HL-60/S4 (cell line): ENCODE data around the gene VWA2.

Experiments used
- in situ Hi-C: fragments of 300-500 bp; cut with MboI; formaldehyde crosslinking; loops from 2 replicates; pipeline ENCODE4 v1.14.3; 2022; ENCODE audit warnings: low sequenced_read_pairs

The VWA2 gene

DNA sequence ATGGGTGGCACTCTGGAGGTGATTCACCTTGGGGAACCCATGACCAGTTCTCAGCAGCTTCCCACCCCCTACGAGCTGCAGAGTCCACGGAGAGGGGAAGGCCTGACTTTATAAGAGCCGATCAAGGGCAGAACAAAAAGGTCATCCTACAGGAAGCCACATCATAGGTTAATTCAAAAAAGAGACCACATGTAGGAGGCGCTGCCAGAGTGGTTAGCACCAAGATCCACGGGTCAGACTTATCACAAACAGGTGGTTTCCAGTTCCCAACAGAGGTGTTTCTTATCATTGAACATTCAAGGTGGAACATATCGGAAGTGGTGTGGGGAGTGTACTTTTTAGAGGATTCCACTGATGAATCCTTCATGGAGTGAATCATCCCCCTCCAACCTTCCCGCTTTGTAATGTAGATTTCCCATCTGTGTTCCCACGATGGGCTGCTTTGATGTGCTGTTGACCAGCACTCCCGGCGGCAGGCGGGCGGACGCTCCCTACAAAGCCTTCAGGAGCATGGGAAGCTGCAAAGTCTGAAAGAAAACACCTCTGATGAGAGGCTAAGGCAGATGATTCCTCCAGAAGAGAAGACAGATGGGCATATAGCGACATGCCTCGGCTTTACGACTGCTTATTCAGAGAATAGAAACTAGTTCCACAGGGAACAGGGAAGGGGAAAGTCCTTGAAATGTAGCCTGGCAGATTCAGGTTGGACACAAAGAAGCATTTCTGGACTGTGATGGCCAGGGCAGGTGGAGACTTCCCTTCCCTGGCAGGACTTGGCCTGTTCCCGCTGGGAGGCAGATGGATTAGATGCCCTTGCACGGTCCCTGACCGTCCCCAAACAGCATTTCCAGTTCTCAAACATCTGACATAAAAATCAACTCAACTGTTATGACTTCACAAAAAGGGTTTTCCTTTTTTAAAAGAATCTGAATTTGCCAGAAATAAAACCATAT, 98.7 kb downstream of the VWA2 start:
- in situ Hi-C loops: no loop called here

DNA sequence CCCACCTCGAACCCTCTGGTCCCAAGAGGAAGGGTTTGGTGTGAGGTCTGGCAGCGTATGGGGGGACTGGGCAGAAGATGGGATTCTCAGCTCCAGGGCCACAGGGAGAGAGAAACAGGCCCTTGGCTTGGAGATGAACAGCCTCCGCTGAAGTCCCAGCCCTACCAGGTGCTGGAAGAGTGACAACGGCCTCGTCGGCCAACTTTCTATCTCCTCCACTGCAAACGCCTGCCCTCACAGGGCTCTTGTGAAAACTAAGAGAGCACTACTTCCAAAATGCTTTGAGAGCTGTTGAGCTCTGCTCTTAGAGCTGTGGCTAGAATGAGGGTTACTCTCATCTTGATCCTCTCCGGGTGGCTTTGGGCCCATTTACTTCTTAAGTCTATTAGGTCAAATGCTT, 101.8 kb downstream of the VWA2 start:
- in situ Hi-C loops: no loop called here
